Activated CD4-positive, alpha-beta T cell treated with anti-CD3 and anti-CD28 coated beads, Interleukin-2, Interleukin-6, amounts not matched to agents 100 ng/mL and 50 ng/mL, durations not matched to agents 16 hours and 8 hours (primary cell): ENCODE results near the gene TMEM247.

Experiments
- DNase-seq: peaks from one replicate; pipeline ENCODE4 v3.0.0-alpha.2; 2020

Gene TMEM247

DNA sequence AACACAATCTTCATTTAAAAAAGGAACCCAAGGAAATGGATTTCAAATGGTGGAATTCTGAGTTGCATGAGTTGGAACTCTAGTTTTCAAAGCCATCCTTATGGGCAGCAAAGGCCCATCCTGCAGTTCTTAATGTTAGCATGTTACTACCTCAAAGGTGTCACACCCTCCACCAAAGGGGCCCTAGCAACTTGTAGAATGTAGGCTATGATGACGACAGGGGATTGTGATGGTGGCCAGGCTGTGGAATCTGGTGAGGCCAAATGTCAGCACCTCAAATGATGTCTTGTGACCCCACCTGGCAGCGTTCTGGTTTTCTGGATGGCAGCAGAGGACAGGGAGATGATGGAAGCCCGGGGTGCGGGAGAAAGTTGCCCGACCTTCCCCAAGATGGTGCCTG is at the start of gene TMEM247:
Gene TMEM247, plus strand, starts transcription at position 301 of the 400 bp plus-strand sequence.
- DNase-seq = no peak

DNA sequence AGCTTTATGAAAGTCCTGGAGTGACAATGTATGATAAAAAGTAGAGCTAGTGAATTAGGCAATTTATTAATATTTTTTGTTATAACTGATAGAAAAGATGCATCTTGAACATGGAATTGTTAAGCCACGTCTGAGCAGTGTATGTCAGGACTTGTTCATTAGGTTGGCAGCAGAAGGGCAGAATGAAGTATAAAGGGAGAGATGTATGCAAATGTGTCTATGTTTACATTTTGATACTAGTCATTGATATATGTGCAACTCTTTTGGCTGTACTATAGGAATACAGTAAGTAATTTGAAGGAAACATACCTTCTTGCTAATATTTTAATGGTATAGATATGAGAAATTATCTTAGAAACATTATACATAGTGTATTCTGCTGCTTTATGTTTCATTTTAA is 49.0 kb upstream of the TMEM247 start:
- no peak for DNase-seq

DNA sequence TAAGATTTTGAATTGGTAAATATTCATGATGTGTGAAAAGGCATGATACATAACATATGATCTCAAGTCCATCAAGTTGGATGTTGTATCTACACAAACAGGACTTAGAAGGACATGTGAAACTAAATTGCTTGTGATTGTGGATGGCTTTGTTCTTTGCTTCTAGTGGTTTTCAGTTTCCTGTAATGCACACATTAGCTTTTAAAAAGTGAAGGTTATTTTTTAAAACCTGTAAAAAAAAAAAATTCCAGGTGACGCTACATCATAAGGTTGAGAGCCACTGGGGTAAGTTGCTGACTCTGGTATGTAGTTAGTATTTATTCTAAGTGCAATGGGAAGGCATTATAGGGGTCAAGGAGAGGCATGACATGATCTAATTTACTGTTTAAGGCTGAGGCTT is 48.4 kb upstream of the TMEM247 start:
- no peak for DNase-seq

DNA sequence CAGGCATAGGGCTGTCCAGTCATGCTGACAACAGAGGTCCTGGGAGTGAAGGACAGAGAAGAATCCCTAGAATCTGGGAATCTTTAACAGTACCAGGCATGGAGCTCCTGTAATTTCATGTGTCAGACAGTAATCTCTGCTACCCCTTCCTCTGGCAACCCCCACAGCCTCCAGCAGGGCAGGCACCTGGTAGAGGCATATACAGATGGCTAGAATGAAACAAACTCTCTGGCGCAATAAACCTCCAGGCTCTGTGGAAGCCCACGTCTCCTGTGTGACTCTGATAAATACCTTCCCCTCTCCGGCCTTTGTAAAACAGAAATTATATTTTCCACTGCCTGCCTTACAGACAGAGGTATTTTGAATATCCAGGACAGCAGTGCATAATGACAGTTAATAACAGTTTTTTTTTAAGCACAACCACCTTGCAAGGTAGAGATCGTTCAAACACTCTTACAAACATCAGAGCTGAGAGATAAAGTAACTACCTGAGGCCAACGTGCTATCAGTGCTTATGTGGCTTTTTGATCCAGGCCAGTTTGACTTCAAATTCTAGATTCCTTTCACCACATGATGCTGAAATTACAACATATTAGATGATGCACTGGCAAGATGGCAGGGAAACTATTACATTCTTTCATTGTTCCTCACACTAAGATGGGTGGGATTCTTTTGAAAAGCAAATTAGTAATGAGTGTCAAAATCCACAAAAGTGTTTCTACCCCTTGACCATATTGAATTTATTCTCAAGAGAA is 47.7 kb upstream of the TMEM247 start:
- DNase-seq = no peak

GRCh38 chr2:46434851-46435273 is 44.5 kb upstream of the TMEM247 start:
- no peak for DNase-seq

DNA sequence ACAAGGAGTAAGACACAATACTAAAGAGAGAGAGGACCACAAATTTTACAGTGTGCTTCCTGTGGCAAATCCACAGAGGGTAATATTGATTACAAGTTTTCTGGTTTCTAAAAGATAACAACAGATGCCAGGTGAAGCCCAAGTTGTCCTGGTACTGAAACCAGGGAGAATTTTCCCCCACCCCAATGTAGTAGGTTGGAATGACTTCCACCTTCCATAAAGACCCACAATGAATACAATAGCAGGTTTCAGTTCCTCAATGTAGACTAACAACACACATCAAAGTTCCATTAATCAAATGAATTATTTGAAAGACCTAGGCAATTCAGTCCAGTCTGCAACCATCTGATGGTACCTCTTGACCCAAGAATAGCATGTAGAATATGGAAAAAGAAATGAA is 44.0 kb upstream of the TMEM247 start:
- DNase-seq = no peak

DNA sequence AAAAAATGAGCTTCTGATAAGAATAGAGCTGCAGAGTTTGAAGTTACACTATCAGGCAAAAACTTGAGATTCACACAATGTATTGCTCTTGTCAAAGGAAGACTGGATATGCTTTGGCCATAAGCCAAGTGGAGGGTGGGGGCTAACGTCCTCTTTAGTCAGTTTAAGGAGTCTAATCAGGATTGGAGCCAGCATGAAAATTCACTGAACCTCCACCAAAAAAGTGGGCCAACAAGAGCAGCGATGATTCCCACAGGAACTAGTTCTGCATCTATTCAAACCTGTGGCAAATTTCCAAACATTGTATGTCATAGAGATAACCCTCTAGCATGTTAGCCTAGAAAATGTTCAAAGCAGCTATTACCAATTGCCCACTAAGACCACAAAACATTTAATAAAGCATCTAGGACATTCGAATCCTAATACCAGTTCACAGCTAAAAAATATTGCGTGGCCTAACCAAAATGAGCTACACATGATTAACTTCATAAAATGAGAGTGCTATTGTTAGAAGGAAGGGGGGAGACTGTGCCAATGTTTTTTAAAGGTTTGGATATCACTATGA is 43.5 kb upstream of the TMEM247 start:
- DNase-seq = no peak

- no peak for DNase-seq
Measured at GRCh38 chr2:46436800-46437199, 42.6 kb upstream of the TMEM247 start.

DNA sequence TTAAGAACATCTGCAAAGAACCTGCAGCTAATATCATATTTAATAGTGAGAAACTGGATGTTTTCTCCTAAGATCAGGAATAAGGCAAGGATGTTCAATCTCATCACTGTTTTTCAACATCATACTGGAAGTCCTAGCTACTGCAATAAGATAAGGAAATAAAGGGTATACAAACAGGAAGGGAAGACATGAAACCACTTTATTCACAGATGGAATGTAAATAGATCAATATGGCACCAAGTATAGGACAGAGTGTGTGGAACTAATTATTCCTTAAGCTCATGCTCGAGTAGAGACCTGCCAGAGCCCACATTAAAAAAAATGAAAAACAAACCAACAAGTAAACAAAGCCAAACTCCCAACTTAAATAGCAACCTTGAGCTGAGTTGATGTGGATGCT is 41.3 kb upstream of the TMEM247 start:
- no peak for DNase-seq

GRCh38 chr2:46438794-46439193 is 40.6 kb upstream of the TMEM247 start:
- DNase-seq = no peak

- no peak for DNase-seq
Measured at GRCh38 chr2:46439582-46439981, 39.8 kb upstream of the TMEM247 start.

GRCh38 chr2:46441838-46442712 is 37.3 kb upstream of the TMEM247 start:
- DNase-seq = no peak

DNA sequence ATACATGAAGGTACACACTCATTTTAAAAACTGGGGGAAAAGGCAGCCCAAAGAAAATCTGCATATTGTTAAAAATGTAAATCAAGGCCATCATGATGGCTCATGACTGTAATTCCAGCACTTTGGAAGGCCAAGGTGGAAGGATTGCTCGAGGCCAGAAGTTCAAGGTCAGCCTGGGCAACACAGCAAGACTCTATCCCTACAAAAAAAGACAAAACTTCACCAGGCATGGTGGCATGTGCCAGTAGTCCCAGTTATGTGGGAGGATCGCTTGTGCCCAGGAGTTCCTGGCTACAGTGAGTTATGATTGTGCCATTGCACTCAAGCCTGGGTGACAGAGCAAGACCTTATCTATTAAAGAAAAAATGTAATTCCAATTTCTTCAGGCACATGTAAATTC is 34.6 kb upstream of the TMEM247 start:
- DNase-seq = no peak

- no peak for DNase-seq
Measured at GRCh38 chr2:46445556-46445955, 33.8 kb upstream of the TMEM247 start.

DNA sequence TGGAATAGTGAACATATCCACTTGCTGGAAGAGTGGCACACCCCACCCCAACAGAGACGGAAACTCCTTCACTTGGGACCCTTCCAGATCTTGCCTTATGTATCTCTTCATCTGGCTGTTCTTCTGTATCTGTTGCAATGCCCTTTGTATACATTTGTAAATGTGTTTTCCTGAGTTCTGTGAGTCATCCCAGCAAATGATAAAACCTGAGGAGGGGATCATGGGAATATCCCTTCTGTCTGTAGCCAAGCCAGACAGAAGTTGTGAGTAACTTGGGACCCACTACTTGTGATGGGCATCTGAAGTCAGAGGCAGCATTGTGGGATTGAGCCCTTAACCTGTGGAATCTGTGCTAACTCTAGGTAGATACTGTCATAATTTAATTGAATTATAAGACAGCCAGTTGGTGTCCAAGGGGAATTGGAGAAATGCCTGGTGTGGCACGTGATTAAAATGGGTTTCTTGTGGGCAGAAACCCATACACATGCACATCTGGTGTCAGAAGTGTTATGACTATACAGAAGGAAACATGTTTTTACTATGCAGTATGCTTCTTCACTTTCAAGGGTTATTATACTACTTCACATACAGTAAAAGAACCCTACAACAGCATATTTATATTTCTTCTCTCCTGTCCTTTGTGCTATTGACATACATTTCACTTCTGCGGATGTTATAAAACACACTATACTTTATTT is 32.3 kb upstream of the TMEM247 start:
- peak; percentile 7 for DNase-seq

DNA sequence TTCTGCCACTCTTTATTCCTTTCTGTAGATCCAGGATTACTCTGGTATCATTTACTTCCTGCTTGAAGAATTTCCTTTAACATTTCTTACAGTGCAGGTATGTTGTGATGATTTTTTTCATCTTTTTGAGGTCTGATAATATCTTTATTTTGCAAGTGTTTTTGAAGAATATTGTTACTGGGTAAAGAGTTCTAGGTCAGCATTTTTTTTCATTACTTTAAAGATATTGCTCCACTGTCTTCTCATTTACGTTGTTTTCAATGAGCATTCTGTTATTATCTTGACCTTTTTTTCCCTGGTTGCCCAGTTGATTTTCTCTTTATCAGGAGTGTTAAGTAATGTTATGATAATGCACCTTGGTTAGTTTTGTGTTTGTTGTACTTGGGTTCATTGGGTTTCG is 31.7 kb upstream of the TMEM247 start:
- no peak for DNase-seq

- DNase-seq = no peak
Measured at GRCh38 chr2:46448111-46448510, 31.3 kb upstream of the TMEM247 start.

GRCh38 chr2:46448641-46449040 is 30.7 kb upstream of the TMEM247 start:
- no peak for DNase-seq

GRCh38 chr2:46449700-46450099 is 29.7 kb upstream of the TMEM247 start:
- DNase-seq = no peak

- no peak for DNase-seq
Measured at GRCh38 chr2:46451131-46451711, 28.1 kb upstream of the TMEM247 start.

- no peak for DNase-seq
Measured at GRCh38 chr2:46456789-46457188, 22.6 kb upstream of the TMEM247 start.

- no peak for DNase-seq
Measured at GRCh38 chr2:46458763-46459500, 20.4 kb upstream of the TMEM247 start.
